ENCODE data around the gene NINL. TPM values are rescaled to one million over a fixed set of nuclear protein-coding genes. Genes with fewer than 3 reads are reported as not detected.

The NINL gene
- total RNA-seq, 2 donors from 2014 or later: 1.1 to 5.0 TPM

GRCh38 chr20:25543068-25543467 lies 42.3 kb downstream of the NINL start:
- H3K4me1 Mint-ChIP-seq: peaks cover 4% of the 10 kb centered on the region
- H3K27me3 Mint-ChIP-seq: no peaks in the 10 kb centered on the region
- H3K27ac Mint-ChIP-seq: no peak overlapping the region
- no peaks in the 10 kb centered on the region for H3K36me3 Mint-ChIP-seq (ENCODE audit: low read depth)
- no peak for DNase-seq
- ATAC-seq: no peak
- no peaks in the 10 kb centered on the region for H3K9me3 ChIP-seq (ENCODE audit: control insufficient read depth, low read length, poor library complexity, severe bottlenecking)
- H3K4me3 Mint-ChIP-seq: no peak overlapping the region

GRCh38 chr20:25541676-25542075 lies 43.7 kb downstream of the NINL start:
- Mint-ChIP-seq H3K4me1 (peaks cover 4% of the 10 kb centered on the region), H3K36me3 (ENCODE audit: low read depth) (no peaks in the 10 kb centered on the region)
- ATAC-seq: no peak

GRCh38 chr20:25539742-25540672 lies 45.3 kb downstream of the NINL start:
- no peak for DNase-seq
- H3K27me3 Mint-ChIP-seq: no peaks in the 10 kb centered on the region
- H3K27ac Mint-ChIP-seq: no peak overlapping the region
- peaks cover 4% of the 10 kb centered on the region for H3K4me1 Mint-ChIP-seq
- H3K9me3 ChIP-seq (ENCODE audit: control insufficient read depth, low read length, poor library complexity, severe bottlenecking): no peaks in the 10 kb centered on the region
- no peak overlapping the region for H3K4me3 Mint-ChIP-seq
- H3K36me3 Mint-ChIP-seq (ENCODE audit: low read depth): no peaks in the 10 kb centered on the region
- ATAC-seq: no peak

More at GRCh38 chr20:25541676-25542075, 43.7 kb downstream of the NINL start:
- H3K9me3 ChIP-seq (ENCODE audit: control insufficient read depth, low read length, poor library complexity, severe bottlenecking): no peaks in the 10 kb centered on the region
- Mint-ChIP-seq H3K27me3 (no peaks in the 10 kb centered on the region), H3K4me3 (no peak overlapping the region), H3K27ac (no peak overlapping the region)
- no peak for DNase-seq

GRCh38 chr20:25538838-25539665 lies 46.3 kb downstream of the NINL start:
- Mint-ChIP-seq H3K4me1 (peaks cover 2% of the 10 kb centered on the region), H3K27me3 (no peaks in the 10 kb centered on the region), H3K27ac (no peak overlapping the region), H3K4me3 (no peak overlapping the region), H3K36me3 (ENCODE audit: low read depth) (no peaks in the 10 kb centered on the region)
- DNase-seq (no peak), ATAC-seq (no peak)
- H3K9me3 ChIP-seq (ENCODE audit: control insufficient read depth, low read length, poor library complexity, severe bottlenecking): no peaks in the 10 kb centered on the region

- DNase-seq (no peak), ATAC-seq (no peak)
- no peak overlapping the region for H3K4me3 Mint-ChIP-seq
- H3K9me3 ChIP-seq (ENCODE audit: control insufficient read depth, low read length, poor library complexity, severe bottlenecking): no peaks in the 10 kb centered on the region
- no peak overlapping the region for H3K27ac Mint-ChIP-seq
- peaks cover 2% of the 10 kb centered on the region for H3K4me1 Mint-ChIP-seq
- no peaks in the 10 kb centered on the region for H3K36me3 Mint-ChIP-seq (ENCODE audit: low read depth)
- H3K27me3 Mint-ChIP-seq: no peaks in the 10 kb centered on the region
These were observed 47.4 kb downstream of the NINL start for GRCh38 chr20:25537890-25538289.

- ATAC-seq (no peak), DNase-seq (no peak)
- no peaks in the 10 kb centered on the region for H3K9me3 ChIP-seq (ENCODE audit: control insufficient read depth, low read length, poor library complexity, severe bottlenecking)
- no peaks in the 10 kb centered on the region for H3K27me3 Mint-ChIP-seq
- H3K36me3 Mint-ChIP-seq (ENCODE audit: low read depth): peaks cover 2% of the 10 kb centered on the region
- H3K4me1 Mint-ChIP-seq: peaks cover 2% of the 10 kb centered on the region
- H3K27ac Mint-ChIP-seq: no peak overlapping the region
- no peak overlapping the region for H3K4me3 Mint-ChIP-seq
These were observed 49.6 kb downstream of the NINL start for GRCh38 chr20:25535762-25536161.

- ATAC-seq: no peak
- H3K4me3 Mint-ChIP-seq: no peak overlapping the region
- H3K27ac Mint-ChIP-seq: no peak overlapping the region
- H3K36me3 Mint-ChIP-seq (ENCODE audit: low read depth): peaks cover 2% of the 10 kb centered on the region
- DNase-seq: no peak
- peaks cover 2% of the 10 kb centered on the region for H3K4me1 Mint-ChIP-seq
- no peaks in the 10 kb centered on the region for H3K27me3 Mint-ChIP-seq
- H3K9me3 ChIP-seq (ENCODE audit: control insufficient read depth, low read length, poor library complexity, severe bottlenecking): no peaks in the 10 kb centered on the region
These were observed 50.5 kb downstream of the NINL start for GRCh38 chr20:25534845-25535244.

GRCh38 chr20:25533920-25534700 lies 51.2 kb downstream of the NINL start:
- ATAC-seq (no peak), DNase-seq (no peak)
- H3K4me3 Mint-ChIP-seq: no peak overlapping the region
- no peak overlapping the region for H3K27ac Mint-ChIP-seq
- H3K9me3 ChIP-seq (ENCODE audit: control insufficient read depth, low read length, poor library complexity, severe bottlenecking): no peaks in the 10 kb centered on the region
- peaks cover 2% of the 10 kb centered on the region for H3K4me1 Mint-ChIP-seq
- H3K36me3 Mint-ChIP-seq (ENCODE audit: low read depth): peaks cover 2% of the 10 kb centered on the region
- H3K27me3 Mint-ChIP-seq: no peaks in the 10 kb centered on the region

- Mint-ChIP-seq H3K27me3 (no peaks in the 10 kb centered on the region), H3K27ac (no peak overlapping the region), H3K36me3 (ENCODE audit: low read depth) (peaks cover 2% of the 10 kb centered on the region), H3K4me1 (no peaks in the 10 kb centered on the region), H3K4me3 (no peak overlapping the region)
- ATAC-seq (no peak), DNase-seq (no peak)
- H3K9me3 ChIP-seq (ENCODE audit: control insufficient read depth, low read length, poor library complexity, severe bottlenecking): no peaks in the 10 kb centered on the region
These were observed 52.4 kb downstream of the NINL start for GRCh38 chr20:25532971-25533391.

GRCh38 chr20:25532015-25532751 lies 53.1 kb downstream of the NINL start:
- DNase-seq: no peak
- Mint-ChIP-seq H3K27ac (no peak overlapping the region), H3K36me3 (ENCODE audit: low read depth) (peaks cover 2% of the 10 kb centered on the region), H3K27me3 (no peaks in the 10 kb centered on the region), H3K4me3 (no peak overlapping the region), H3K4me1 (no peaks in the 10 kb centered on the region)
- no peaks in the 10 kb centered on the region for H3K9me3 ChIP-seq (ENCODE audit: control insufficient read depth, low read length, poor library complexity, severe bottlenecking)
- ATAC-seq: no peak

- peaks cover 7% of the 10 kb centered on the region for H3K36me3 Mint-ChIP-seq (ENCODE audit: low read depth)
These were observed 55.9 kb downstream of the NINL start for GRCh38 chr20:25529295-25529951.

GRCh38 chr20:25527949-25528348 lies 57.4 kb downstream of the NINL start:
- Mint-ChIP-seq H3K4me3 (no peak overlapping the region), H3K4me1 (no peaks in the 10 kb centered on the region), H3K27me3 (no peaks in the 10 kb centered on the region), H3K27ac (no peak overlapping the region), H3K36me3 (ENCODE audit: low read depth) (peaks cover 7% of the 10 kb centered on the region)
- ATAC-seq: no peak
- no peak for DNase-seq
- H3K9me3 ChIP-seq (ENCODE audit: control insufficient read depth, low read length, poor library complexity, severe bottlenecking): no peaks in the 10 kb centered on the region

More at GRCh38 chr20:25529295-25529951, 55.9 kb downstream of the NINL start:
- no peaks in the 10 kb centered on the region for H3K9me3 ChIP-seq (ENCODE audit: control insufficient read depth, low read length, poor library complexity, severe bottlenecking)
- no peak overlapping the region for H3K4me3 Mint-ChIP-seq
- H3K27ac Mint-ChIP-seq: no peak overlapping the region
- no peaks in the 10 kb centered on the region for H3K27me3 Mint-ChIP-seq
- no peak for ATAC-seq
- H3K4me1 Mint-ChIP-seq: no peaks in the 10 kb centered on the region
- no peak for DNase-seq

All from T-helper 17 cell (primary cell).